Gastroesophageal sphincter (tissue), 3 donors: ENCODE results near the gene FAIM.

Source experiments
- EP300 ChIP-seq: sonication (generic); formaldehyde crosslinking; IDR thresholded peaks from one replicate; pipeline ENCODE4 v1.6.1; 2017; ENCODE audit warnings: antibody characterized with exemption, mild to moderate bottlenecking
- POLR2A ChIP-seq, 2 donors: fragments of 450-650 bp; IDR thresholded peaks; one replicate each; pipeline ENCODE4 v1.6.1; 2017; ENCODE audit warnings: antibody characterized with exemption in 2 of 2, mild to moderate bottlenecking in 2 of 2, moderate library complexity in 1 of 2
- POLR2AphosphoS5 ChIP-seq: sonication (generic); formaldehyde crosslinking; IDR thresholded peaks from one replicate; pipeline ENCODE4 v1.6.1; 2017; ENCODE audit warnings: antibody characterized with exemption
- TF ChIP-seq, protein P1 (sequence below), 4 experiments: fragments of 200-600 bp in 2 of 4; fragments of 450-650 bp in 2 of 4; sonication (generic) in 1 of 4; IDR thresholded peaks; one replicate each; pipeline ENCODE4 v1.5.1; 2017 to 2019; ENCODE audit warnings: antibody characterized with exemption in 4 of 4, mild to moderate bottlenecking in 2 of 4, moderate library complexity in 2 of 4

DNA sequence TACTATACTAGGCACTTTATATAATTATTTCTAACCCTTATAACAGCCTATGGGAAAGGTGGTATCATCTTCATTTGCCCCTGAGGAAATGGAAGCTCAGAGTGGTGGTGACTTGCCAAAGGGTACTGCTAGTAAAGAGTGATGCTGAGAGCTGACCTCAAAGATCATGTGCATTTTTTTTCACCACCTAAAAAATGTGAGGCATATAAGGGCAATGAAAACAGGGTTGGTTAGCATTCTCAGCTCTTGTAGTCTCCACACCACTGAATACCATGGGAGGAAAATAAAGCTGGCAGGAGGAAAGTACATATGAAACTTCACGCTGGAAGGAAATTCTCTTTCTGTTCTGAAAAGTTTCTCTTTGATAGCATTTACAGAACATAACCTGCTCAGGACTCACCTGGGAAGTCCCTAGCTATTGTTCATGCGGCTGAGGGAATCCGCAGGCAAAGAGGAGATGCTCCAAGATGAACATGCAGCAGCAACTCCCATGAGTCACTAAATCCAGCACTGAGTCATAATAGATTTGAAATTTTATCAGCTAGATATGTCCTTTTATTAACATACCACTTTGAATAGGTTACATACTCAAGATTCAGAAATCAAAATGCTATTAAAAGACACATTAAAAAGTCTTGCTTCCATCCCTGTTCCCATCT is 17.3 kb downstream of the FAIM start:
- TF ChIP-seq POLR2A (IDR thresholded peaks at IDR 0.05) (no peak), POLR2AphosphoS5 (no peak), EP300 (no peak)
- TF ChIP-seq, protein P1, sequence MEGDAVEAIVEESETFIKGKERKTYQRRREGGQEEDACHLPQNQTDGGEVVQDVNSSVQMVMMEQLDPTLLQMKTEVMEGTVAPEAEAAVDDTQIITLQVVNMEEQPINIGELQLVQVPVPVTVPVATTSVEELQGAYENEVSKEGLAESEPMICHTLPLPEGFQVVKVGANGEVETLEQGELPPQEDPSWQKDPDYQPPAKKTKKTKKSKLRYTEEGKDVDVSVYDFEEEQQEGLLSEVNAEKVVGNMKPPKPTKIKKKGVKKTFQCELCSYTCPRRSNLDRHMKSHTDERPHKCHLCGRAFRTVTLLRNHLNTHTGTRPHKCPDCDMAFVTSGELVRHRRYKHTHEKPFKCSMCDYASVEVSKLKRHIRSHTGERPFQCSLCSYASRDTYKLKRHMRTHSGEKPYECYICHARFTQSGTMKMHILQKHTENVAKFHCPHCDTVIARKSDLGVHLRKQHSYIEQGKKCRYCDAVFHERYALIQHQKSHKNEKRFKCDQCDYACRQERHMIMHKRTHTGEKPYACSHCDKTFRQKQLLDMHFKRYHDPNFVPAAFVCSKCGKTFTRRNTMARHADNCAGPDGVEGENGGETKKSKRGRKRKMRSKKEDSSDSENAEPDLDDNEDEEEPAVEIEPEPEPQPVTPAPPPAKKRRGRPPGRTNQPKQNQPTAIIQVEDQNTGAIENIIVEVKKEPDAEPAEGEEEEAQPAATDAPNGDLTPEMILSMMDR (IDR thresholded peaks at IDR 0.05): no peak
